WERI-Rb-1 (cell line): Measurements from ENCODE around the gene SNRNP200.

ENCODE experiments used
- DNase-seq: peaks from one replicate; pipeline ENCODE4 v3.0.0-alpha.2; 2020
- H3K27ac ChIP-seq: fragments of 250-450 bp; sonication (Bioruptor Pico); 2 replicates; pipeline ENCODE4 v1.5.1; 2020; ENCODE audit warnings: mild to moderate bottlenecking, moderate library complexity
- H3K27me3 ChIP-seq: fragments of 250-450 bp; sonication (Bioruptor Pico); 2 replicates; pipeline ENCODE4 v1.5.1; 2021; ENCODE audit warnings: mild to moderate bottlenecking, low read depth, moderate library complexity; ENCODE audit not compliant: insufficient read depth, severe bottlenecking
- H3K36me3 ChIP-seq: fragments of 250-450 bp; sonication (Bioruptor Pico); 2 replicates; pipeline ENCODE4 v1.5.1; 2020; ENCODE audit warnings: mild to moderate bottlenecking, moderate library complexity
- H3K4me3 ChIP-seq: 2 replicates; pipeline ENCODE4 v1.5.1; 2011; ENCODE audit warnings: low read depth, mild to moderate bottlenecking, control low read depth, low read length
- H3K9me3 ChIP-seq: fragments of 250-450 bp; sonication (Bioruptor Pico); 2 replicates; pipeline ENCODE4 v1.5.1; 2021; ENCODE audit warnings: mild to moderate bottlenecking, moderate library complexity; ENCODE audit not compliant: severe bottlenecking
- CTCF ChIP-seq: IDR thresholded peaks from 2 replicates; pipeline ENCODE4 v1.5.1; 2011; ENCODE audit warnings: low read depth, mild to moderate bottlenecking, control low read depth, inconsistent platforms, low read length

SNRNP200 gene

GRCh38 chr2:96251721-96252292 lies 53.5 kb downstream of the SNRNP200 start:
- H3K36me3 ChIP-seq: peaks cover 42% of the 10 kb centered on the region
- no peaks in the 10 kb centered on the region for H3K9me3 ChIP-seq
- H3K27me3 ChIP-seq: no peaks in the 10 kb centered on the region
- DNase-seq: peak; percentile 85
- no peak for TF ChIP-seq CTCF
- no peak overlapping the region for H3K27ac ChIP-seq
- H3K4me3 ChIP-seq: no peak overlapping the region

GRCh38 chr2:96250188-96250587 lies 55.2 kb downstream of the SNRNP200 start:
- no peak for DNase-seq
- Histone ChIP-seq H3K27me3 (no peaks in the 10 kb centered on the region), H3K27ac (no peak overlapping the region), H3K36me3 (peaks cover 33% of the 10 kb centered on the region), H3K9me3 (no peaks in the 10 kb centered on the region), H3K4me3 (no peak overlapping the region)
- TF ChIP-seq CTCF: no peak

- H3K36me3 ChIP-seq: peaks cover 28% of the 10 kb centered on the region
- no peak overlapping the region for H3K27ac ChIP-seq
- H3K27me3 ChIP-seq: no peaks in the 10 kb centered on the region
- no peak for TF ChIP-seq CTCF
- H3K9me3 ChIP-seq: no peaks in the 10 kb centered on the region
- no peak for DNase-seq
- no peak overlapping the region for H3K4me3 ChIP-seq
Observed at GRCh38 chr2:96249654-96250053, 55.7 kb downstream of the SNRNP200 start.

GRCh38 chr2:96248624-96249023 lies 56.7 kb downstream of the SNRNP200 start:
- no peak for DNase-seq
- Histone ChIP-seq H3K27me3 (no peaks in the 10 kb centered on the region), H3K9me3 (no peaks in the 10 kb centered on the region), H3K27ac (no peak overlapping the region), H3K4me3 (no peak overlapping the region), H3K36me3 (peaks cover 18% of the 10 kb centered on the region)
- no peak for TF ChIP-seq CTCF

GRCh38 chr2:96247896-96248295 lies 57.5 kb downstream of the SNRNP200 start:
- Histone ChIP-seq H3K36me3 (peaks cover 10% of the 10 kb centered on the region), H3K27ac (no peak overlapping the region), H3K27me3 (no peaks in the 10 kb centered on the region), H3K4me3 (no peak overlapping the region), H3K9me3 (no peaks in the 10 kb centered on the region)
- no peak for DNase-seq
- no peak for TF ChIP-seq CTCF

- H3K4me3 ChIP-seq: no peak overlapping the region
- no peak for TF ChIP-seq CTCF
- H3K36me3 ChIP-seq: peaks cover 2% of the 10 kb centered on the region
- H3K9me3 ChIP-seq: no peaks in the 10 kb centered on the region
- DNase-seq: no peak
- no peaks in the 10 kb centered on the region for H3K27me3 ChIP-seq
- H3K27ac ChIP-seq: no peak overlapping the region
Observed at GRCh38 chr2:96247009-96247408, 58.3 kb downstream of the SNRNP200 start.
